Lower leg skin (tissue), 3 donors: ENCODE measurements around the gene USP2.

ENCODE experiments used
- CTCF ChIP-seq, 3 donors: fragments of 450-650 bp; IDR thresholded peaks; one replicate each; pipeline ENCODE4 v1.5.1; 2016; ENCODE audit warnings: antibody characterized with exemption in 3 of 3, mild to moderate bottlenecking in 3 of 3, moderate library complexity in 2 of 3
- POLR2A ChIP-seq, 2 donors: fragments of 450-650 bp; IDR thresholded peaks; one replicate each; pipeline ENCODE4 v1.6.1; 2016 to 2017; ENCODE audit warnings: antibody characterized with exemption in 2 of 2, mild to moderate bottlenecking in 1 of 2, moderate library complexity in 1 of 2

GRCh38 chr11:119371067-119371601 is 10.4 kb downstream of the USP2 start:
- TF ChIP-seq CTCF (IDR thresholded peaks at IDR 0.05) (no peak), POLR2A (IDR thresholded peaks at IDR 0.05) (no peak)
